Transverse colon (tissue), 3 donors: Measurements from ENCODE around the gene SPRR1A.

Source experiments
- POLR2A ChIP-seq: fragments of 450-650 bp; IDR thresholded peaks from one replicate; pipeline ENCODE4 v1.6.1; 2016; ENCODE audit warnings: antibody characterized with exemption, mild to moderate bottlenecking, moderate library complexity
- TF ChIP-seq, protein P1 (sequence below), 5 experiments: fragments of 200-600 bp in 3 of 5; fragments of 450-650 bp in 2 of 5; sonication (generic) in 3 of 5; IDR thresholded peaks; 1 replicate in 2 of 5; 2 replicates in 3 of 5; pipeline ENCODE4 v1.5.1; 2016 to 2017; ENCODE audit warnings: antibody characterized with exemption in 5 of 5, inconsistent platforms in 3 of 5, mild to moderate bottlenecking in 2 of 5, moderate library complexity in 1 of 5

DNA sequence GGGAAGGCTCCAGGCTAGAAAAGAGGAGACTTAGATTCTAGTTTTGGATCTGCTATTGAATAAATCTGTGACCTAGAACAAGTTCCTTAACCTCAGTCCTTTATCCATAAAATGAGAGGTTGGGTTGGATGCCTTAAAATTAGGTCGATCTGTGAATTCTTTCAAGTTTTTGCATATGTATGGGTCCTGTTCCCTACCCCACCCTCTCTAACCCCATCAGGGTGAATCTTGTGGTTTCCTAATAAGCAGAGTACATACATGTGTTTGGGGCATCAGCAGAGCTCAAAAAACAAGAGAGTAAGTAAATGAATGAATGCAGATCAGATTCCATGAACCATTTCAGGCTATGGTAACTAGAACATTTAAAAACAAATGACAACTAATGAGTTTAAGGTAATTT is 7.2 kb upstream of the SPRR1A start:
- TF ChIP-seq, protein P1, sequence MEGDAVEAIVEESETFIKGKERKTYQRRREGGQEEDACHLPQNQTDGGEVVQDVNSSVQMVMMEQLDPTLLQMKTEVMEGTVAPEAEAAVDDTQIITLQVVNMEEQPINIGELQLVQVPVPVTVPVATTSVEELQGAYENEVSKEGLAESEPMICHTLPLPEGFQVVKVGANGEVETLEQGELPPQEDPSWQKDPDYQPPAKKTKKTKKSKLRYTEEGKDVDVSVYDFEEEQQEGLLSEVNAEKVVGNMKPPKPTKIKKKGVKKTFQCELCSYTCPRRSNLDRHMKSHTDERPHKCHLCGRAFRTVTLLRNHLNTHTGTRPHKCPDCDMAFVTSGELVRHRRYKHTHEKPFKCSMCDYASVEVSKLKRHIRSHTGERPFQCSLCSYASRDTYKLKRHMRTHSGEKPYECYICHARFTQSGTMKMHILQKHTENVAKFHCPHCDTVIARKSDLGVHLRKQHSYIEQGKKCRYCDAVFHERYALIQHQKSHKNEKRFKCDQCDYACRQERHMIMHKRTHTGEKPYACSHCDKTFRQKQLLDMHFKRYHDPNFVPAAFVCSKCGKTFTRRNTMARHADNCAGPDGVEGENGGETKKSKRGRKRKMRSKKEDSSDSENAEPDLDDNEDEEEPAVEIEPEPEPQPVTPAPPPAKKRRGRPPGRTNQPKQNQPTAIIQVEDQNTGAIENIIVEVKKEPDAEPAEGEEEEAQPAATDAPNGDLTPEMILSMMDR (IDR thresholded peaks at IDR 0.05) = no peak
- TF ChIP-seq POLR2A = no peak
